ENCODE data around the gene LTBP1.

DNA sequence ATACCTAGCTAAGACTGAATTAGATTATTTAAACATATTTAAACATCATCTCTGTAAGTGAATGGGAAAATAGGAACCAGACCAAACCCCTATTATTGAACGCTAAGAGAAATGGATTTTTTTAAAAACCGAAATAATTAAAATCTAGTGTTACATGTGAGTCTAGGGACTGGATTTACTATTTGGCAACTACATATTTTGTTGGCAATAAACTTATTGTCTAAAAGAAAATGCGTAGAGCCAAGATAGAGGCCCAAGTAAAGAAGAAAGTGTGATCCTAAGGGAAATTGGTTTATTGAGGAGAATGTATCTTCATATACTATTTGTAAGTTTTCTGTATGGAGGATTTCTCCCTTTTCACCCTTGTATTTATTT is 105.6 kb downstream of the LTBP1 start:
- TF ChIP-seq CTCF (IDR thresholded peaks at IDR 0.05) (no peak), POLR2A (IDR thresholded peaks at IDR 0.05) (no peak)

Data from breast epithelium (tissue), 3 donors.